HG03457 (cell line): ENCODE data around the gene PMEPA1.
"Not testable (repeated sequence)": the region's sequence is repeated elsewhere in the genome, so short reads cannot be mapped to it uniquely, and the experiment has no call there.

Experiments used
- ATAC-seq: cut with Tn5 transposase; IDR thresholded peaks from one replicate; pipeline ENCODE4 v1.9.1; 2021; ENCODE audit warnings: moderate number of reproducible peaks; ENCODE audit not compliant: unreplicated experiment

The PMEPA1 gene

GRCh38 chr20:57652606-57653545 is 56.9 kb downstream of the PMEPA1 start:
- no peak for ATAC-seq

GRCh38 chr20:57651881-57652605 is 57.8 kb downstream of the PMEPA1 start:
- no peak for ATAC-seq

GRCh38 chr20:57650756-57651483 is 58.9 kb downstream of the PMEPA1 start:
- ATAC-seq: no peak

GRCh38 chr20:57650266-57650665 is 59.5 kb downstream of the PMEPA1 start:
- no peak for ATAC-seq

DNA sequence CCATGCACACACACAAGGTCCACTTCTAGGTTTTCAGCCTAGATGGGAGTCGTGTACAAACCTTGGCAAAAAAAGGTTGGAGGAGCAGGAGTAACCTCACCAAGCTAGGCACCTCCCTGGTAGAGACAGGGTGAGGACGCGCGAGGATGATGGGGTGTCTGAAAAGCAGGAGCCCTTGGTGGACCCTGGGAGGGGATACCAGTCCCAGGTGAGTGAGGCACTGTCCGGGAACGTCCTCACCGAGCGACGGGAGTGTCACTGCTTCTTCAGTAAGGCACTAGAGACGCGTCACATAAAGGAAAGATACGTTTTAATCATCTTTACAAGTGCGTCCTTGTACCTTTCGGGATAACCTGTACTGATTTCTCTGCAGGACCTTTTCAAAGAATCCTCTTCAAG is 60.2 kb downstream of the PMEPA1 start:
- ATAC-seq: no peak

DNA sequence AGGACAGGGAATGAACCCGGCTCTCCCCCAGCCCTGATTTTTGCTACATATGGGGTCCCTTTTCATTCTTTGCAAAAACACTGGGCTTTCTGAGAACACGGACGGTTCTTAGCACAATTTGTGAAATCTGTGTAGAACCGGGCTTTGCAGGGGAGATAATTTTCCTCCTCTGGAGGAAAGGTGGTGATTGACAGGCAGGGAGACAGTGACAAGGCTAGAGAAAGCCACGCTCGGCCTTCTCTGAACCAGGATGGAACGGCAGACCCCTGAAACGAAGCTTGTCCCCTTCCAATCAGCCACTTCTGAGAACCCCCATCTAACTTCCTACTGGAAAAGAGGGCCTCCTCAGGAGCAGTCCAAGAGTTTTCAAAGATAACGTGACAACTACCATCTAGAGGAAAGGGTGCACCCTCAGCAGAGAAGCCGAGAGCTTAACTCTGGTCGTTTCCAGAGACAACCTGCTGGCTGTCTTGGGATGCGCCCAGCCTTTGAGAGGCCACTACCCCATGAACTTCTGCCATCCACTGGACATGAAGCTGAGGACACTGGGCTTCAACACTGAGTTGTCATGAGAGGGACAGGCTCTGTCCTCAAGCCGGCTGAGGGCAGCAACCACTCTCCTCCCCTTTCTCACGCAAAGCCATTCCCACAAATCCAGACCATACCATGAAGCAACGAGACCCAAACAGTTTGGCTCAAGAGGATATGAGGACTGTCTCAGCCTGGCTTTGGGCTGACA is 60.8 kb downstream of the PMEPA1 start:
- no peak for ATAC-seq

DNA sequence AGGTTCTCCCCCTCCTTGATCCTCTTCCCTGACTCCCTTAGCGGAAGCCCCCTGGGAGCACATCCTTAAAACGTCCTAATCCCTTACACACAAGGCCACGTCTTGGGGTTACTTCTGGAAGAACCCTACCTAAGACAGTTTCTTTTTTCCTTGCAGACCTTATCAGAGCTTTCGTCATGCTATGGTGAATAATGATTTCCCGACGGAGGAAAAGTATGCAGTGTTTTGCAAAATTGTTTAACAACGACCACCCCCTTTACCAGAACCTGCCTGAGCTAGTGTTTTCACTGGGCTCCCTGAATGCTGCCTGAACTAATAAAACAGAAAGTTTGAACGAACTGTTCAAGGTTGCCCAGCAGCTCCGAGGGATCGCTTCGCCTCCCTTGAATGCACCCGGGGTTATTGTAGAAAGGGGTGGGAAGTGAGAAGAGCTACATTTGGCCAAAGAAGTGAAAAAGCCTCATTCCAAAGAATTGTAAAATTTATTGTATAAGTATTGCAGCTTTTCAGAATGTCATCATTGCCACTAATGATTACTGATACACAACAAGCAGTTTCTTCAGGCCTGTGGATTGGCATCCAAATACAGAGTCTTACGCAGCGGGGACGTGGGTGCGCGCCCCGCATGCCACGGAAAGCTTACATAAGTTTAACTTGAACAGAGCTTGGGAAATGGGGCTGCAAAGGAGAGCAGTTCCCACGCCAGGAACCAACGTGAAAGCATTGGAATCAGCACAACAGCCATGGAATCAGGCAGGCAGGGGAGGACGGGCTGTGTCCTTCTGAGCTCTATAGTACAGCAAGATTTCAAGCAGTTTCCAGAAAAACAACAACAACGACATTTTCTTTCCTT is 61.7 kb downstream of the PMEPA1 start:
- ATAC-seq: no peak

GRCh38 chr20:57647006-57647932 is 62.5 kb downstream of the PMEPA1 start:
- no peak for ATAC-seq

- ATAC-seq: no peak
Observed at GRCh38 chr20:57638895-57639236, 70.9 kb downstream of the PMEPA1 start.

DNA sequence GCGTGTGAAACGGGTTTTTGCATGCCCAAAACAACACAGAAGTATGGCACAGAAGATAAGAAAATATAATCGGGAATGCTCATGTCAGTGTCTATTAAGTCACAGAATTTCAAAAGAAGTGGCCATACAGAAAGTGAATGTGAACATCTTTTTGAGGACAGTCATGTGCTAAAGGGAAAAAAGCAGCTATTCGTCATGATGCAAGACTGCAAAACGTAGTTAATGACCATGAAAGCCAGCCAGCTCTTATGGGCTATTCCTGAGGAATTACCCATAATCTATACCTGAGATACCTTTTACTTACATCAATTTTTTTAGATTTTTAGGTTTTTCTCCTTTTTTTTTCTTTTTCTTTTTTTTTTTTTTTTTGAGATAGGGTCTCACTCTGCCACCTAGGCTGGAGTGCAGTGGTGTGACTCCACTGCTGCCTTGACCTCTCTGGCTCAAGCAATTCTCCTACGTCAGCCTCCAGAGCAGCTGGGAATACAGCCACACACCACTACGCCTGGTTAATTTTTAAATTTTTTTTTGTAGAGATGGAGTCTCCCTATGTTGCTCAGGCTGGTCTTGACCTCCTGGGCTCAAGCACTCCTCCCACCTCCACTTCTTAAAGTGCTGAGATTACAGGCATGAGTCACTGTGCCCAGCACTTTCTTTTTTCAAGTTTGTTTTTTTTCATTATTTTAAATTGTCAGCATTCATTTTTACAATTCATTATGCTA is 71.5 kb downstream of the PMEPA1 start:
- no peak for ATAC-seq

- ATAC-seq: no peak
Observed at GRCh38 chr20:57633945-57634491, 75.8 kb downstream of the PMEPA1 start.

DNA sequence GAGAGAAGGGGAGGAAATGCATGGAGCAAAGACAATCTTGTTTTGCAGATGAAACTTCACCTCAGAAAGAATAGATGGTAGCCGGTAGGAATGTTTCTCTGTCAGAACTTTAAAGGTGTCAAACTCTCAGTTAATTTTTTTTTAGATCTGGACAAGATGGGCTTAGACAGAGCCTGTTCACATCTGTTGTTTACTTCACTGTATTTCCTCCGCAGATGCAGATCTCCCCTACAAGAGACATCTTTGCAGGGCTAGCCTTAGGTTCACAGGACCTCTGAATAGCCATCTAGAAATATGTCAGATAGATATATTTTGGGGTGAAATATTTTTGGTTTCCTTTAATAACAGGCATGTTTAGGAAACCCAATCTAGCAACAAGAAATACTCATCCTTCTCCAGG is 77.5 kb downstream of the PMEPA1 start:
- ATAC-seq: no peak

DNA sequence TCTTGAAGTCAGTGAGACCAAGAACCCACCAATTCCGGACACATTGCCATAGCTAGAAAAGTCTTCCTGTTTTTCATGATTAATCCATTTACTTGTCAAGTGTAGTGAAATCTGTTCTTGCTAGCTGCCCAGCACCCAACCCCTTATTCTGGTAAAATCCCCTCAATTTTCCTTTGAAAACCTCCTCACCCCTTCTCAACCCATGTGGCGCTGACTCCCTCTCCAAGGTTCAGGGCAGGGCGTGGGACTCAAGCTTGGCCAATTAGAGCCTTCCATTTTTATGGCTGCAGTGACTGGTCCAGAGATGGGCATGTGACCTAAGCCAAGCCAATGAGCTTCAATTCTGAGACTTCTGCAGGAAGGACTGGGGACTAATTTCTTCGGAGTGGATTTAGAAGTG is 79.8 kb downstream of the PMEPA1 start:
- no peak for ATAC-seq

DNA sequence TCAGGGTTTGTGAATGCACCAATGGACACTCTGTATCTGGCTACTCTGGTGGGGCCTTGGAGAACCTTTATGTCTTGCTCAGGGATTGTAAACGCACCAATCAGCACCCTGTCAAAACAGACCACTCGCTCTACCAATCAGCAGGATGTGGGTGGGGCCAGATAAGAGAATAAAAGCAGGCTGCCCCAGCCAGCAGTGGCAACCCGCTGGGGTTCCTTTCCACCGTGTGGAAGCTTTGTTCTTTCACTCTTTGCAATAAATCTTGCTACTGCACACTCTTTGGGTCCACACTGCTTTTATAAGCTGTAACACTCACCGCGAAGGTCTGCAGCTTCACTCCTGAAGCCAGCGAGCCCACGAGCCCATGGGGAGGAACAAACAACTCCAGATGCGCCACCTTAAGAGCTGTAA is 80.3 kb downstream of the PMEPA1 start:
- not testable (repeated sequence) for ATAC-seq

- not testable (repeated sequence) for ATAC-seq
Observed at GRCh38 chr20:57628962-57629308, 80.9 kb downstream of the PMEPA1 start.

- ATAC-seq: no peak
Observed at GRCh38 chr20:57628047-57628961, 81.5 kb downstream of the PMEPA1 start.

DNA sequence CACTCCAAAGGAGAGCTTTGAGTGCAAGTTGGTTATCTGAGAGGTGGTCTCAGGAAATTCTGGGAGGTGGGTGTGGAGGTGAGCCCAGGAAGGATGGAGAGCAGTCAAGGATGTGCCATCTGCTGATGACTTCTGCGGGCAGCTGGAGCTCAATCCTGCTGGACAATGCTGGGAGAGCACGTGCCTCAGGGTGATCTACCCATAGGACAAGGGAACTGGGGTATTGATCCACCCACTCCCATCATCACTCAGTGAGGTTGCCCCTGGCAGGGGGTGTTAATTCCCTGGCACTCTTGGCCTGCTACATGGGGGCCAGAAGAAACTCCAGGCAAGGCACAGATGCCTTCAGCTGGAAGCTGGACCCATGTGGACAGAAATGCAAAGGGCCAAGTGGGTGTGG is 82.5 kb downstream of the PMEPA1 start:
- no peak for ATAC-seq
